GM15510 (cell line): Measurements from ENCODE around the gene VPREB3.

ENCODE experiments used
- POLR2A ChIP-seq: IDR thresholded peaks from 3 replicates; pipeline ENCODE4 v1.6.1; 2011; ENCODE audit warnings: borderline replicate concordance; ENCODE audit not compliant: insufficient read length; ENCODE audit errors: extremely low read depth

Gene VPREB3

GRCh38 chr22:23754220-23754919 is at the start of gene VPREB3:
Gene VPREB3, minus strand, starts transcription at chr22:23754425. Its CDS starts 62 bp downstream, at chr22:23754363.
- TF ChIP-seq POLR2A = peak; percentile 37

DNA sequence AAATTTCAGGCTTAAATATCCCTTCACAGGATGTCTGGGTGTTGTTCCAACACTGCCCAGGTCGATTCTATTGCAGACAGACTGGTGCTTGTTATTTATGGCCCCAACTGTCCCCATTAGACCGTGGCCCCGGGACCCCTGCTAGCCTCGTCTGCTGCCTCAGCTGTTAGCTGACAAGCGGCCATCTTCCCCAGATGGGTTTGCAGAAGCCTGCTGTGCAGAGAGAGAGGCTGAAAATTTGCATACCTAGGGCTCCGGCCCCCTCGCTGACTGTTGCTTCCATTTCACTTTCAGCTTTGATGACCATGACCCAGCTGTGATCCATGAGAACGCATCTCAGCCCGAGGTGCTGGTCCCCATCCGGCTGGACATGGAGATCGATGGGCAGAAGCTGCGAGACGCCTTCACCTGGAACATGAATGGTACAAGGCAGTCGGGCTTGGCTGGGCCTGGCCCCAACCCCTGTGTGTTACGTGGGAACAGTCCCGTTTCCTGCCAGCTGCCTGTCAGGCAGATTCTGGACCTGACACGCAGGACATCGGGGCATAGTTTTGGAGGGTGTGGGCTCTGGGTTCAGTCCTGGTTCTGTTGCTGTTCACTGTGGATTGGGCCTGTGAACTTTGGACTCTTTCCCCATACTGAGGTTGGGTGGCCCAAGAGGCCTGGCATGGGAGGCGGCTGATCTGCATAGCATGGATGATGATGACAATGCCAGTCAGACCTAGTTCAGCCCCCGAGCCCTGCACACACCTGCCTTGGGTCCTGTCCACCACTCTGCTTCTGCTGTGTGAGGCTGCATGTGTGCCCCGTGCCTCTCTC is 49.0 kb upstream of the VPREB3 start:
- TF ChIP-seq POLR2A = peak; percentile 46

- TF ChIP-seq POLR2A = no peak
These were observed 47.7 kb upstream of the VPREB3 start for GRCh38 chr22:23801886-23802377.

DNA sequence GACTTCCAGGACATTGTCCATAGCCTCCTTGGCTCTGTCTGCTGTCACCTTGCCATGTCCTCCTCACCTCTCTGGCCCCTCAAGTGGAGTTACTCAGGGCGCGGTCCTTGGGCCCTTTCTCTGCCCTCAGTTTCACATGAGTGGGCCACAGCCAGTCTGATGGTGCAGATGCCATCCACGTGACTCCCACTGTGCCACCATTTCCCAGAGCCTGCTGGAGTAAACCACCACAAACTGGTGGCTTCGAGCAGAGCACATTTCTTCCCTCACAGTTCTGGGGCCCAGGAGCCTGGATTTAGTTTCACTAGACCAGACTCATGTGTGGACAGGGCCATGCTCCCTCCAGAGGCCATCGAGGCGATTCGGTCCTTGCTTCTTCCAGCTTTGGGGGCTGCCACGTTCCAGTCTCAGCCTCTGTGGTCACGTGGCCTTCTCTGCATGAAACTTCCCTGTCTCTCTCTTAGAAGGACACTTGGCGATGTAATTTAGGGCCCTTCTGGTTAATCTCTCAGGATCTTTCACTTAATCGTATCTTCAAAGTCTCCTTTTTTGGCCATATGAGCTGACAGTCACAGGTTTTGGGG is 47.1 kb upstream of the VPREB3 start:
- TF ChIP-seq POLR2A = no peak

DNA sequence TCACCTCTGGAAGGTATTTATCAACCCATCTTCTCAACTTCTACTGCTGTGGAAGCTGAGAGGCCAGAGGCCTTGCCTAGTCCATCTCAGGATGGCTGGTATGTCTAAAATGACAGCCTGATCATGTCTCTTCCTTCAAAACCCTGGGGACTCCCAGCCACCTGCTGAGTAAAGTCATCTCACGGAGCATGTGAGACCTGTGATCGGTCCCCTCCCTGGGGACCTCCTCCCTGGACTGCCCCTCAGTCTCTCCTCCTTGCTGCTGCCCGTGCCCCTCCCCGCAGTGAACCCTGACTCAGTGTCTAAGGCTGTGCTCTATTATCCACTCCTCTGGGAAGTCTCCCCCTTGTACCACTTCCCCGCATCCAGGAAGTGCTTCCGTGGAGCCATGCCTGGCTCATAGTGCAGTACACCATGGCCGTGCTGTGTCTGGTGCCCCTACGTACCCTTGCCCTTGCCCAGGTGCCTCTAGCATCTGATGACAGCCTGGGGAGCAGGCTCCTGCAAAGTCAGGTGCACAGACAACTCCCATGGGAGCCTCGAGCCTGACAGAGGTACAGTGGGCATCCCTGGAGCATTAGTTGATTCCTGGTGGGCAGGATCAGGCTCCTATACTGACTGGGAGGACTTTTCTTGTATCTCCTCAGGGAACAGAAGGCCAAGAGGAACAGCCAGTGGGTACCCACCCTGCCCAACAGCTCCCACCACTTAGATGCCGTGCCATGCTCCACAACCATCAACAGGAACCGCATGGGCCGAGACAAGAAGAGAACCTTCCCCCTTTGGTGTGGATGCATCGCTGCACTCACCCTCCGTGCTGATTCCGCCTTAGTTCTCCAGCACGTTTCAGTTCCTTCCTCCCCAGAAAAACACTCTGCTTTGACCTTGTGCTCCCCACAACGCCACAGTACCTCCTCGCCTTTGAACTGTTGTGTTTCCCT is 46.3 kb upstream of the VPREB3 start:
- peak; percentile 26 for TF ChIP-seq POLR2A

DNA sequence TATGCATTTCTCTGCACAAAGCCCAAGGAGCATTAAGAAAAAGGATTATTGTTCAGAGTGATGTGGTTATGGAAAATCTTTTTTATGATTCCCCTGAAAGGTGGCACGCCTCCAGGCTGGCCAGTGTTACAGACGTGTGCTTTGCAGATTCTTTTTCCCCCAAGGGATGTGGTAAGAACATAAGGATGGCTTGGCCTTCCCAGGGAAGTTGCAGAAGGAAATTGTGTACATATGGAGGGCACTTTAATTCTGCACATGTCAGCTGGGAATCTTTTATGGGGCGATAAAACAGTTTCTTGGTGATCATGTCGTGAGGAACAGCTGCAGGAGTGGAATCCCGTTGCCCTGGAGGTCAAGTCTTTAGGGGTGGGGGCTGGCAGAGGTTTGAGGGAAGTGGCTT is 42.2 kb upstream of the VPREB3 start:
- TF ChIP-seq POLR2A = no peak

- TF ChIP-seq POLR2A = no peak
These were observed 39.1 kb upstream of the VPREB3 start for GRCh38 chr22:23793326-23793725.

DNA sequence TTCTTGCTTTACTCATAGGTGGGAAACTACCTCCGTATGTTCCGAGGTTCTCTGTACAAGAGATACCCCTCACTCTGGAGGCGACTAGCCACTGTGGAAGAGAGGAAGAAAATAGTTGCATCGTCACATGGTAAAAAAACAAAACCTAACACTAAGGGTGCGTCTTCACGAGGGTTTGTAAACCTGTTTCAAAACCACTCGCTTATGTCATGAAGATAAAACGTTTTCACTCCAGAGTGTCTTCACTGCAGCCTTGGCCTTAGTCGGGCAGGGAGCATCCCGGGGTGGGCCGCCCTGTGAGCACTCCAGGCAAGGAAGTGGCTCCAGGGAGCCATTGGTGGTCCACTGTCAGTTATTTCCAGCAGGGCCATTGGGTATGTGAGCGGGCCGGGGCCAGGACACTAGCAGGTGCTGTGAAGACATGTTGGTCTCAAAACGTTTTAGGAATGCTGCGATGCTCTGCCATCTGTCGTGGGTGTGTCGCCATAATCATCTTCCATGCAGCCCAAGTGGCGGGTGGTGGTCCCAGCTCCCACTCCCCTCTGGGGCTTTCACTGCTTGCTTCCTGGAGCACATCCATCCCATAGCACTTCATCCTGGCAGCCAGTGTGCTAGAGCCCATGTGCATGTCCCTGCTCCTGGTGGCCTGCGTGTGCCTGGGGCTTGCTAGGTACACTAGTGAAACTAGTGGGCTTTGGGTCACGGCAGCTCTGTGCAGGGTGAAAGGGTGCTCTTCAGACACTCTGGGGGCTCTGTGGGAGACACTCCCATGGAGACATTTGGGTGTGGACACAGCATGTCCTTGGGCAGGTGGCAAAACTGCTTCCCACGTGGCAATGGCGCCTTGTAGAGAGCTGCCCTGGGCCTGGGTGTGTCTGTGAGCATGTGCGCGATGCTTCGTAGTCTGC is 37.8 kb upstream of the VPREB3 start:
- no peak for TF ChIP-seq POLR2A

DNA sequence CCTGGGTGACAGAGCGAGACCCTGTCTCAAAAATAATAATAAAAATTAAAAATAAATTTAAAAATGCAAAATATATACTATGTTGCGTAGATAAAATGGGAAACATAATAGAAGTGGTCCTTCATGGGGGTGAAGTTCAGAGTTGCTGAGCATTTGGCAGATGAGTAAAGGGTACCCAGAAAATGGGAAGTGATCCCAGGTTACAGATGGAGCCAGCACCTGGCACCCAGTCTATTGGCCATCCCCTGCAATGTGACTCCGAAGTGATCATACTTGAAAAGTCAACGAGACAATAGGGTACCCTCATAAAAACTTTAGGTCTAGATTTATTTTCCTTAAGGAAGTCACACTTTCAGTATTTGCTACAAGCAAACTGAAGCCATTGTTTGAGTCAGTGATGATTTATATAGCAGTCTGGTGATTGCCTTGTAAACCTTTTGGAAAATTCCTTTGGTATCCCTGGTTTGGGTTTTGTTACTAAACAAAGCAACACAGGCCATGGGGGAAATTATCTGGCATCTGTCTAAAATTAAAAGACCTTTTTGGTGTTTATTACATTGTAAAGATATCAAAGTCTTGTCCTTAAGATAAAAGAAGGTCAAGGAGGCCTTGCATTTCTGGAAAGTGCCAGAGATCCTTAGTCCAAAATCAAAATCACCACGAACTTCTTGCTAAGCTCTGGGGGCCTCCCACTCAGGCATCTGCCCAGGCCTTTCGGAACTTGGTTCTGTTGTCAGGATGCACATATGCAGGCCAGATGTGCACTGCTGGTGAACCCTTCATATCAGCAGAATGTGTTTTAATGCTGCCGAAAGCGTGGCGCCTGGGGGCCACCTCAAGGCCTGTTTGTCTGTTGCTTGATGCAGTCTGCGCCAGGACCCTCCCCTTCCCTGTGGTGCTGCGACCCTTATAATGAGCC is 36.9 kb upstream of the VPREB3 start:
- TF ChIP-seq POLR2A = no peak

DNA sequence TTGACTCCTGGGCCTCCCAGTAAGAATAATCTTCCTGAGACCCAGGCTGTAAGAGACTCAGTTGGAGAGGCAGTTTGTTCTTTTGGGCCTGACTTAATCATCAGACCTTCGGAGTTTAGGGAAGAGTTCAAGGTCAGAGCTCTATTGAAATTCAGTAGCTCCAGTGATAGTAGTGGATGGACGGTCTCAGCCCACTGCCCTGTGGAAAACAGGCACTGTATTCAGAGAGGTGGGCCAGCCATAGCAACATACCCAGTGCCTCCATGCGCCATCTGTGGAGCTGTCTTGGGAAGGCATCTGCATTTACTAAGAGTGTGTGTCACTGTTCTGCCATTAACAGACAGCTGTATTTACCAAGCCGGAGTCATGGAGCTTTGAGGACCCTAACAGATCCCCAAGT is 35.4 kb upstream of the VPREB3 start:
- no peak for TF ChIP-seq POLR2A

DNA sequence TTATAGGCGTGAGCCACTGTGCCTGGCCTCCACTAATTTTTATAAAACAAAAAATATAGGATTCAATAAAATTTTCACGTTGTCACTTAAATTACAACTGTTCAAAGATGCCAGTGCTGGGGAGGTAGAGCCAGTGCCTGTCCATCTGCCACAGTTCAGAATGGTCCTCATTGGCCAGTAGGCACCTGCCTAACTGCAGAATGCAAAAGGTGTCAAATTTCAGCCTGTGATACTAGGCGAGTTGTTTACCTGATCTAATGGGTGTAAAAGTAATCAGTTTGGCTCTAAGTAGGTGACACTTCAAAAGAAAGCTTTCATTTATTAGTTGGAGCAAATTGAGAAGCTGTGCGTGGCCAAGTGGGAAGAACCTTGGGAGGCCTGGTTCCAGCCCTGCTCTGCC is 34.9 kb upstream of the VPREB3 start:
- TF ChIP-seq POLR2A = no peak

GRCh38 chr22:23787910-23788309 is 33.7 kb upstream of the VPREB3 start:
- no peak for TF ChIP-seq POLR2A

DNA sequence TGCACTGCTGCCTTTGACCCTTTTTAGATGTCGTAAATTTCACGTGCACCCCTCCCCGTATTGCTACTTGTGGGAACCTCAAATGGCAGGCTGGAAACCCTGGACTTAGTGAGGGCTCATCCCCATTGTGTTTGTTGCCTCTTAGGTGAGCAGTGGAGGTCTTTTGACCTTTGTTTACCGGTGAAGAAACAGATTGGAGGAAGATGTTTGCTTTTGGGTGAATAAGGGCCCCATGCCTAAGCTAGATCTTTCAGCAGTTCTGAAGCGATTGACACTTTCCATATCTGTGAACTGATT is 33.3 kb upstream of the VPREB3 start:
- no peak for TF ChIP-seq POLR2A
